IMR-90 (cell line): Measurements from ENCODE around the gene LILRA6. TPM values are rescaled to one million over a fixed set of nuclear protein-coding genes. Genes with fewer than 3 reads are reported as not detected.
"Not testable (repeated sequence)": the region's sequence is repeated elsewhere in the genome, so short reads cannot be mapped to it uniquely, and the experiment has no call there.

Experiments used
- ATAC-seq: fragments of 200-7000 bp; cut with Tn5 transposase; 2 replicates; pipeline ENCODE4 v1.9.1; 2020; ENCODE audit warnings: low read depth, mild to moderate bottlenecking, moderate library complexity
- BruUV-seq: library from RNA; stranded (reverse); fragments of 400-500 nt; replicated peaks from 2 replicates; lab custom pipeline; 2021; lab: Mats Ljungman, UMichigan
- CTCF ChIA-PET: fragments of 300-600 bp; formaldehyde crosslinking; extraction: SDS; loops from one replicate; lab custom pipeline; 2021; ENCODE audit warnings: antibody characterized with exemption; lab: Yijun Ruan, JAX
- POLR2A ChIA-PET: fragments of 300-600 bp; sonication (Branson Sonifier 250); formaldehyde crosslinking; loops from one replicate; lab custom pipeline; 2022; ENCODE audit warnings: antibody characterized with exemption; ENCODE audit not compliant: unreplicated experiment; lab: Charles Lee
- DNase-seq: peaks from one replicate; pipeline ENCODE4 v3.0.0; 2013
- H2AFZ ChIP-seq: replicated peaks from 2 replicates; pipeline ENCODE3; 2013; ENCODE audit warnings: low read length, mild to moderate bottlenecking; ENCODE audit not compliant: poor library complexity
- H2AK5ac ChIP-seq: 2 replicates; pipeline ENCODE4 v1.6.1; 2013; ENCODE audit warnings: low read depth, low read length, inconsistent platforms
- H2AK9ac ChIP-seq: replicated peaks from 2 replicates; pipeline ENCODE3; 2013; ENCODE audit warnings: mild to moderate bottlenecking, low read depth, low read length, moderate library complexity; ENCODE audit not compliant: poor library complexity
- H2BK120ac ChIP-seq: 2 replicates; pipeline ENCODE4 v1.6.1; 2013; ENCODE audit warnings: low read depth, low read length, inconsistent platforms
- H2BK15ac ChIP-seq: 3 replicates; pipeline ENCODE4 v1.6.1; 2013; ENCODE audit warnings: low read depth, low read length, inconsistent platforms
- H2BK20ac ChIP-seq: 2 replicates; pipeline ENCODE4 v1.6.1; 2013; ENCODE audit warnings: low read depth, mild to moderate bottlenecking, inconsistent platforms, low read length, moderate library complexity
- H2BK5ac ChIP-seq: 2 replicates; pipeline ENCODE4 v1.6.1; 2013; ENCODE audit warnings: mild to moderate bottlenecking, low read depth, low read length, inconsistent platforms; ENCODE audit not compliant: poor library complexity, severe bottlenecking
- H3K14ac ChIP-seq: replicated peaks from 2 replicates; pipeline ENCODE4 v1.6.1; 2013; ENCODE audit warnings: low read depth, low read length, inconsistent platforms
- H3K18ac ChIP-seq: 2 replicates; pipeline ENCODE4 v1.6.1; 2013; ENCODE audit warnings: low read depth, low read length, control low read depth
- H3K23ac ChIP-seq: 2 replicates; pipeline ENCODE4 v1.6.1; 2013; ENCODE audit warnings: low read depth, low read length, inconsistent platforms
- H3K27ac ChIP-seq: 2 replicates; pipeline ENCODE4 v1.5.1; 2013; ENCODE audit warnings: mild to moderate bottlenecking, control low read depth, low read length; ENCODE audit not compliant: insufficient read depth
- H3K27me3 ChIP-seq: 2 replicates; pipeline ENCODE4 v1.6.1; 2013; ENCODE audit warnings: low read length; ENCODE audit not compliant: control insufficient read depth, insufficient read depth
- H3K36me3 ChIP-seq: 2 replicates; pipeline ENCODE4 v1.6.1; 2013; ENCODE audit warnings: low read length, mixed read lengths; ENCODE audit not compliant: control insufficient read depth, insufficient read depth
- H3K4ac ChIP-seq: 2 replicates; pipeline ENCODE4 v1.6.1; 2013; ENCODE audit warnings: low read depth, low read length, inconsistent platforms
- H3K4me1 ChIP-seq: 2 replicates; pipeline ENCODE4 v1.6.1; 2013; ENCODE audit warnings: low read length, mixed read lengths; ENCODE audit not compliant: control insufficient read depth, insufficient read depth
- H3K4me2 ChIP-seq: 2 replicates; pipeline ENCODE4 v1.6.1; 2013; ENCODE audit warnings: low read depth, mild to moderate bottlenecking, control low read depth, low read length, moderate library complexity
- H3K4me3 ChIP-seq: 2 replicates; pipeline ENCODE4 v1.5.1; 2013; ENCODE audit warnings: low read depth, mild to moderate bottlenecking, control low read depth, low read length, moderate library complexity; ENCODE audit not compliant: insufficient read depth
- H3K56ac ChIP-seq: 2 replicates; pipeline ENCODE4 v1.6.1; 2013; ENCODE audit warnings: low read length, inconsistent platforms; ENCODE audit not compliant: insufficient read depth; ENCODE audit errors: extremely low read depth
- H3K79me1 ChIP-seq, 2 experiments: 2 replicates each; pipeline ENCODE4 v1.6.1; 2013; ENCODE audit warnings: low read length in 2 of 2, inconsistent platforms in 1 of 2, low read depth in 1 of 2
- H3K9ac ChIP-seq: 2 replicates; pipeline ENCODE4 v1.6.1; 2013; ENCODE audit warnings: low read depth, low read length, control low read depth
- H3K9me1 ChIP-seq: 2 replicates; pipeline ENCODE4 v1.6.1; 2013; ENCODE audit warnings: low read length, inconsistent platforms; ENCODE audit not compliant: insufficient read depth
- H3K9me3 ChIP-seq: 2 replicates; pipeline ENCODE4 v1.6.1; 2013; ENCODE audit warnings: low read length; ENCODE audit not compliant: control insufficient read depth, insufficient read depth
- H4K20me1 ChIP-seq: 2 replicates; pipeline ENCODE4 v1.6.1; 2013; ENCODE audit warnings: low read length, inconsistent platforms; ENCODE audit not compliant: insufficient read depth
- H4K5ac ChIP-seq: 2 replicates; pipeline ENCODE4 v1.6.1; 2013; ENCODE audit warnings: mild to moderate bottlenecking, low read depth, low read length, control low read depth
- H4K8ac ChIP-seq, 2 experiments: 2 replicates each; pipeline ENCODE4 v1.6.1; 2013; ENCODE audit warnings: low read depth in 2 of 2, low read length in 2 of 2, control low read depth in 1 of 2, inconsistent platforms in 1 of 2
- H4K91ac ChIP-seq: 2 replicates; pipeline ENCODE4 v1.6.1; 2013; ENCODE audit warnings: low read depth, low read length, inconsistent platforms; ENCODE audit not compliant: insufficient read depth
- whole genome bisulfite sequencing, 2 experiments: methylation state at CpG; one replicate each; pipeline versions ENCODE4 v1.1.5 to v1.1.7; 2013; ENCODE audit warnings: missing lambda C conversion rate in 2 of 2; ENCODE audit not compliant: insufficient read length in 1 of 2; ENCODE audit errors: extremely low coverage in 2 of 2; 5-methylcytosine and 5-hydroxymethylcytosine counted together
- dilution Hi-C: fragments of 300-500 bp; cut with HindIII; formaldehyde crosslinking; loops from one replicate; pipeline ENCODE4 v1.14.3; 2018; ENCODE audit warnings: low sequenced_read_pairs; ENCODE audit not compliant: unreplicated experiment
- in situ Hi-C: fragments of 300-500 bp; cut with MboI; formaldehyde crosslinking; loops from 3 replicates; pipeline ENCODE4 v1.14.3; 2019; ENCODE audit warnings: low sequenced_read_pairs, inconsistent platforms, mixed read lengths
- intact Hi-C: fragments of 100-400 bp; cut with micrococcal nuclease; formaldehyde crosslinking; loops from 2 replicates; pipeline ENCODE4 v1.10.0; 2022
- polyA plus RNA-seq, 3 experiments: library from polyadenylated mRNA; depleted of rRNA; stranded (reverse); fragments of >200 nt; gene quantifications; 2 replicates each; pipeline ENCODE4 v1.2.3, GENCODE V29; 2012; ENCODE audit warnings: low replicate concordance in 1 of 3
- total RNA-seq: library from RNA; depleted of rRNA; stranded (reverse); fragments of >200 nt; gene quantifications from 2 replicates; pipeline ENCODE4 v1.2.3, GENCODE V29; 2012

LILRA6 gene
- total and polyA plus RNA-seq, 2 of the 4 experiments (the other 2 are of a cell fraction), result not detected

DNA sequence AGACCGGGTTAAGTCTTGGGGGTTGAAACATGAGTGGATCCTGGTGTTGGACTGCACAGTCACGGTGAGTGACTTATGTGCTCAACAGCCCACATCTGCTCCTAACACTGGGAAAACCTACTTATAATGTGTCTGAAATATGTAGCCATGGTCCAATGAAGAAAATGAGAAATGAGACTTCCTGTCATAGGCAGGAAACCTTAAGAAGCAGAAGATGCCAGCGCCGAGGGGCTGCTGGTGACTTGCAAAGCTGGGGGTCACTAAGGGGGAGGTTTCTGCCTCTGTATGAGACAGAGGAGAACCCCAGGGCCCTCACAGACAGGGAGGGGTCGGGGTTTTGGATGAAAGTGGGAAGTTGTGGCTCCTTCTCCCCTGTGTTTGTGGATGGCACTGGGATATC lies 29.6 kb upstream of the LILRA6 start:
- H3K4me1 ChIP-seq, H3K56ac ChIP-seq, H2AK9ac ChIP-seq, in situ Hi-C loops, H3K4me2 ChIP-seq, H3K4me3 ChIP-seq, H3K23ac ChIP-seq, H2BK20ac ChIP-seq, H3K4ac ChIP-seq, BruUV-seq, H4K91ac ChIP-seq, intact Hi-C loops, H4K8ac ChIP-seq, H3K9me1 ChIP-seq, H3K79me1 ChIP-seq, H3K14ac ChIP-seq, H3K9me3 ChIP-seq, H2AFZ ChIP-seq, H2BK120ac ChIP-seq, POLR2A ChIA-PET, H3K27me3 ChIP-seq, H3K36me3 ChIP-seq, H4K20me1 ChIP-seq, H2AK5ac ChIP-seq, H3K27ac ChIP-seq, dilution Hi-C loops, H2BK15ac ChIP-seq, H3K9ac ChIP-seq, H4K5ac ChIP-seq, CTCF ChIA-PET, DNase-seq, H3K18ac ChIP-seq, H2BK5ac ChIP-seq, ATAC-seq: not testable (repeated sequence)
- WGBS, 2 experiments, result 90% methylated on average over 2 of the region's 5 CpGs; no CpG with 5 or more reads in 1 of the 2 experiments

DNA sequence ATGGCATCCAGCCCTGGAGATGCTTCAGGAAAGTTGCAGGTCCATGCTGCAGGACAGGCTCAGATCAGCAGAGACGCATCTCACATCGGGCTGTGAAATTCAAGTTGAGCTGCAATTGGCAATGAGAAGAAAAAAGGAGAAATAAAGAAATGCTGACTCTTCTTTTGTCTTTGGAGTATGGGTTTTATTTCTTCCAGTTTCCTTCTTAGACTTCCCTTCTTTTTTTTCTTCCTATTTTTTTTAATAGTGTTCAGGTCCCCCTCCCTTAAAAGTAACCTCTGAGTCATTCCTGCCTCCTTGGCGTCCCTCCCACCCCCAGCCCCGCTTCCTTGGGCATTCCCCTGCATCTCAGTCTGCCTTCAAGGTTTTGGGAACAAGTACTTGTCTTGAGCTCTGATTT lies 29.0 kb upstream of the LILRA6 start:
- H2BK5ac ChIP-seq, ATAC-seq, H3K56ac ChIP-seq: not testable (repeated sequence)

More for the DNA sequence above, 29.0 kb upstream of the LILRA6 start:
- CTCF ChIA-PET, H3K4me2 ChIP-seq, H4K91ac ChIP-seq, BruUV-seq, H2BK20ac ChIP-seq, H3K27me3 ChIP-seq, H3K9me1 ChIP-seq, intact Hi-C loops, in situ Hi-C loops, H2AK9ac ChIP-seq, H3K36me3 ChIP-seq, H3K79me1 ChIP-seq, H2BK120ac ChIP-seq, H3K4me3 ChIP-seq, H2BK15ac ChIP-seq, H4K8ac ChIP-seq, H4K5ac ChIP-seq, dilution Hi-C loops, H4K20me1 ChIP-seq, DNase-seq, H2AFZ ChIP-seq, H3K4ac ChIP-seq, H3K23ac ChIP-seq, H3K18ac ChIP-seq, H3K9me3 ChIP-seq, H3K27ac ChIP-seq, H2AK5ac ChIP-seq, H3K14ac ChIP-seq, H3K9ac ChIP-seq, POLR2A ChIA-PET, H3K4me1 ChIP-seq: not testable (repeated sequence)
- no CpG with 5 or more reads among the region's 4 CpGs for WGBS, 2 experiments
